H1 (cell line): Measurements from ENCODE around the gene TMEM203. TPM values are rescaled to one million over a fixed set of nuclear protein-coding genes. Genes with fewer than 3 reads are reported as not detected.

ENCODE experiments used
- CTCF ChIA-PET: fragments of 300-600 bp; sonication (Branson Sonifier 250); formaldehyde crosslinking; loops from one replicate; lab custom pipeline; 2021; ENCODE audit not compliant: partially characterized antibody; lab: Charles Lee
- POLR2A ChIA-PET: fragments of 300-600 bp; sonication (Branson Sonifier 250); formaldehyde crosslinking; loops from one replicate; lab custom pipeline; 2021; ENCODE audit warnings: inconsistent platforms; ENCODE audit not compliant: partially characterized antibody; lab: Charles Lee
- DNase-seq, 2 experiments: peaks; one replicate each; pipeline versions ENCODE4 v3.0.0 to v3.0.0-alpha.2; 2010 to 2022; ENCODE audit warnings: low spot score in 2 of 2, low read depth in 1 of 2, mixed read lengths in 1 of 2
- FAIRE-seq: peaks from 2 replicates; lab custom pipeline; 2011; peaks lifted over from hg19 to GRCh38; lab: Jason Lieb, UNC
- H2AFZ ChIP-seq: 2 replicates; pipeline ENCODE4 v1.8.1; 2012; ENCODE audit warnings: low read length, inconsistent platforms
- H2AK5ac ChIP-seq: 2 replicates; pipeline ENCODE4 v1.6.1; 2013; ENCODE audit warnings: low read depth, low read length
- H2BK120ac ChIP-seq: replicated peaks from 2 replicates; pipeline ENCODE3; 2013; ENCODE audit warnings: low read depth, low read length, inconsistent platforms
- H2BK12ac ChIP-seq: 2 replicates; pipeline ENCODE4 v1.6.1; 2013; ENCODE audit warnings: low read depth, low read length
- H2BK15ac ChIP-seq: 2 replicates; pipeline ENCODE4 v1.6.1; 2013; ENCODE audit warnings: low read length
- H2BK20ac ChIP-seq: 2 replicates; pipeline ENCODE4 v1.6.1; 2013; ENCODE audit warnings: low read length
- H2BK5ac ChIP-seq: 2 replicates; pipeline ENCODE4 v1.6.1; 2013; ENCODE audit warnings: low read depth, low read length
- H3K14ac ChIP-seq: 2 replicates; pipeline ENCODE4 v1.6.1; 2013; ENCODE audit warnings: inconsistent platforms; ENCODE audit not compliant: insufficient read length
- H3K18ac ChIP-seq: 2 replicates; pipeline ENCODE4 v1.6.1; 2013; ENCODE audit warnings: low read length; ENCODE audit errors: extremely low read depth
- H3K23ac ChIP-seq: 2 replicates; pipeline ENCODE4 v1.6.1; 2013; ENCODE audit warnings: inconsistent platforms; ENCODE audit not compliant: insufficient read length
- H3K23me2 ChIP-seq: 2 replicates; pipeline ENCODE4 v1.6.1; 2013; ENCODE audit warnings: low read depth, low read length
- H3K27ac ChIP-seq: 2 replicates; pipeline ENCODE4 v1.6.1; 2011; ENCODE audit warnings: low read depth, low read length, inconsistent platforms
- H3K27me3 ChIP-seq, 4 experiments: replicated peaks in 1 of 4; 1 replicate in 1 of 4; 2 replicates in 3 of 4; pipeline versions ENCODE4 v1.6.1 to v1.8.1; 2011 to 2013; ENCODE audit warnings: low read length in 3 of 4, mild to moderate bottlenecking in 3 of 4, inconsistent platforms in 2 of 4, mixed read lengths in 2 of 4, moderate library complexity in 1 of 4; ENCODE audit not compliant: control insufficient read depth in 3 of 4, insufficient read depth in 3 of 4; ENCODE audit errors: extremely low read depth in 1 of 4
- H3K36me3 ChIP-seq, 4 experiments: 2 replicates each; pipeline versions ENCODE4 v1.6.1 to v1.8.1; 2011 to 2013; ENCODE audit warnings: mild to moderate bottlenecking in 4 of 4, low read length in 3 of 4, moderate library complexity in 2 of 4, control low read depth in 1 of 4, inconsistent platforms in 1 of 4; ENCODE audit not compliant: insufficient read depth in 4 of 4, control insufficient read depth in 2 of 4
- H3K4ac ChIP-seq: replicated peaks from 2 replicates; pipeline ENCODE3; 2013; ENCODE audit warnings: low read length, low read depth, mixed read lengths, inconsistent platforms; ENCODE audit not compliant: insufficient read length
- H3K4me1 ChIP-seq, 4 experiments: replicated peaks in 1 of 4; 1 replicate in 1 of 4; 2 replicates in 3 of 4; pipeline versions ENCODE4 v1.6.1 to v1.8.1; 2011 to 2013; ENCODE audit warnings: low read length in 3 of 4, inconsistent platforms in 2 of 4, mixed read lengths in 1 of 4; ENCODE audit not compliant: insufficient read depth in 4 of 4, control insufficient read depth in 3 of 4
- H3K4me2 ChIP-seq, 2 experiments: 2 replicates each; pipeline versions ENCODE4 v1.6.1 to v1.8.1; 2011 to 2013; ENCODE audit warnings: low read depth in 2 of 2, low read length in 2 of 2, control low read depth in 1 of 2, inconsistent platforms in 1 of 2, mild to moderate bottlenecking in 1 of 2; ENCODE audit not compliant: insufficient read depth in 1 of 2
- H3K4me3 ChIP-seq, 4 experiments: fragments of 200-600, 300-600 bp in 1 of 4; sonication (generic), shearing (Covaris generic), sonication (Bioruptor Twin) in 1 of 4; 2 replicates each; pipeline versions ENCODE4 v1.5.1 to v1.8.1; 2011 to 2016; ENCODE audit warnings: low read length in 4 of 4, low read depth in 3 of 4, control low read depth in 2 of 4, inconsistent platforms in 2 of 4, mild to moderate bottlenecking in 2 of 4, mixed read lengths in 1 of 4, moderate library complexity in 1 of 4; ENCODE audit not compliant: insufficient read depth in 2 of 4; ENCODE audit errors: extremely low read depth in 1 of 4
- H3K56ac ChIP-seq: replicated peaks from 2 replicates; pipeline ENCODE3; 2013; ENCODE audit warnings: low read depth, mild to moderate bottlenecking, mixed read lengths, low read length, inconsistent platforms; ENCODE audit not compliant: insufficient read length
- H3K79me1 ChIP-seq: 2 replicates; pipeline ENCODE4 v1.6.1; 2013; ENCODE audit warnings: low read depth, low read length, control low read depth
- H3K79me2 ChIP-seq, 2 experiments: 2 replicates each; pipeline versions ENCODE4 v1.6.1 to v1.8.1; 2012 to 2013; ENCODE audit warnings: low read length in 2 of 2, mild to moderate bottlenecking in 2 of 2, inconsistent platforms in 1 of 2; ENCODE audit not compliant: insufficient read depth in 2 of 2, control insufficient read depth in 1 of 2
- H3K9ac ChIP-seq, 4 experiments: replicated peaks in 1 of 4; 1 replicate in 1 of 4; 2 replicates in 3 of 4; pipeline versions ENCODE4 v1.6.1 to v1.8.1; 2011 to 2013; ENCODE audit warnings: low read depth in 3 of 4, low read length in 3 of 4, control low read depth in 2 of 4, mild to moderate bottlenecking in 2 of 4, moderate library complexity in 2 of 4, inconsistent platforms in 1 of 4; ENCODE audit errors: extremely low read depth in 1 of 4
- H3K9me3 ChIP-seq, 2 experiments: 2 replicates each; pipeline versions ENCODE4 v1.6.1 to v1.8.1; 2012 to 2013; ENCODE audit warnings: mild to moderate bottlenecking in 2 of 2, moderate library complexity in 2 of 2, control low read depth in 1 of 2, inconsistent platforms in 1 of 2, low read depth in 1 of 2, low read length in 1 of 2, mixed read lengths in 1 of 2; ENCODE audit not compliant: insufficient read depth in 2 of 2
- H4K20me1 ChIP-seq, 2 experiments: replicated peaks in 1 of 2; 2 replicates each; pipeline versions ENCODE3 to v1.8.1; 2011 to 2013; ENCODE audit warnings: inconsistent platforms in 2 of 2, low read length in 2 of 2, mild to moderate bottlenecking in 1 of 2; ENCODE audit not compliant: insufficient read depth in 2 of 2, control insufficient read depth in 1 of 2
- H4K5ac ChIP-seq: 2 replicates; pipeline ENCODE4 v1.6.1; 2013; ENCODE audit warnings: low read length, low read depth, mixed read lengths, inconsistent platforms; ENCODE audit not compliant: insufficient read length
- H4K8ac ChIP-seq: 2 replicates; pipeline ENCODE4 v1.8.0; 2013; ENCODE audit warnings: mild to moderate bottlenecking, moderate library complexity, low read length, inconsistent platforms; ENCODE audit not compliant: insufficient read depth; ENCODE audit errors: extremely low read depth
- H4K91ac ChIP-seq: replicated peaks from 2 replicates; pipeline ENCODE3; 2013; ENCODE audit warnings: low read length, mixed read lengths, inconsistent platforms; ENCODE audit not compliant: insufficient read length
- BCL11A ChIP-seq, 2 experiments: IDR thresholded peaks; one replicate each; pipeline ENCODE4 v1.6.1; 2011; ENCODE audit warnings: low read depth in 2 of 2, low read length in 2 of 2, mild to moderate bottlenecking in 2 of 2
- MAFK ChIP-seq: IDR thresholded peaks from 2 replicates; pipeline ENCODE4 v1.6.1; 2012; ENCODE audit warnings: low read depth, mild to moderate bottlenecking, improper control_type of control experiment, low read length
- WGBS, 2 experiments: shearing (Covaris generic) in 1 of 2; methylation state at CpG; one replicate each; pipeline versions ENCODE4 v1.1.6 to v1.1.7; 2013 to 2015; ENCODE audit warnings: low lambda C conversion rate in 2 of 2, mixed read lengths in 2 of 2, inconsistent platforms in 1 of 2, low coverage in 1 of 2, missing lambda C conversion rate in 1 of 2; ENCODE audit not compliant: insufficient replicate concordance in 2 of 2, insufficient coverage in 1 of 2, insufficient read length in 1 of 2; ENCODE audit errors: extremely low coverage in 1 of 2, missing lambda C conversion rate in 1 of 2; 5-methylcytosine and 5-hydroxymethylcytosine counted together
- polyA plus RNA-seq, 7 experiments: library from polyadenylated mRNA; depleted of rRNA in 3 of 7; stranded (reverse) in 5 of 7; unstranded in 2 of 7; fragments of >200 nt in 5 of 7; fragments of 200-250 nt in 2 of 7; gene quantifications; 1 replicate in 5 of 7; 2 replicates in 1 of 7; 4 replicates in 1 of 7; pipeline versions ENCODE4 v1.2.1 to v1.2.3, GENCODE V29; 2011 to 2013; ENCODE audit warnings: missing spikeins in 2 of 7, mixed read lengths in 2 of 7
- total RNA-seq: library from RNA; stranded (reverse); fragmentation: NEBNext Ultra II Directional; extraction: Animal tissue kit (Norgen Biotek cat#: 25700); gene quantifications from 2 replicates; pipeline ENCODE4 v1.2.1, GENCODE V29; 2021

Gene TMEM203
- total and polyA plus RNA-seq, 2 of the 8 experiments (the other 6 are each of a cell fraction or from before 2014, with no cell fraction given), result 44.1 to 57.1 TPM

GRCh38 chr9:137187386-137187785 lies 18.1 kb downstream of the TMEM203 start:
- no peak overlapping the region for H2BK20ac ChIP-seq
- TF ChIP-seq BCL11A (IDR thresholded peaks at IDR 0.05; ENCODE audit: low read depth in 2 of 2, low read length in 2 of 2), result no peak
- no peak for TF ChIP-seq MAFK
- no peak overlapping the region for H2AK5ac ChIP-seq
- FAIRE-seq (no peak), DNase-seq (no peak)
- H3K18ac ChIP-seq, result no peak overlapping the region
- H4K8ac ChIP-seq, result peak overlapping the region; percentile 96; the same call in 1 of the 2 replicates
- no peaks in the 10 kb centered on the region; a peak in 1 of 7 replicates for H3K27me3 ChIP-seq
- no peak overlapping the region for H2BK15ac ChIP-seq
- no peak overlapping the region for H4K5ac ChIP-seq
- peaks cover 8% of the 10 kb centered on the region; the same call in 1 of the 2 replicates for H3K23me2 ChIP-seq
- peaks cover 0 to 30% of the 10 kb centered on the region in 2 experiments; a peak in 2 of 4 replicates for H3K79me2 ChIP-seq
- peaks cover 5% of the 10 kb centered on the region; the same call in 1 of the 2 replicates for H3K79me1 ChIP-seq
- H2BK5ac ChIP-seq, result no peak overlapping the region
- no peak overlapping the region for H3K23ac ChIP-seq
- peaks cover 3 to 20% (median 8%) of the 10 kb centered on the region in 4 experiments; a peak in 6 of 8 replicates for H3K36me3 ChIP-seq
- peaks cover 0 to 17% (median 6%) of the 10 kb centered on the region in 4 experiments; a peak in 5 of 7 replicates for H3K4me1 ChIP-seq
- H4K91ac ChIP-seq, result no peak overlapping the region
- no peak overlapping the region for H3K4ac ChIP-seq
- CTCF ChIA-PET, result interaction anchor here (1.0 to 14.0 kb wide), 8 partner anchors 8 to 151 kb away, joined by 3 to 204 read pairs (median 16); partner anchors contain the start of genes CYSRT1, LRRC26, NDOR1 and RNF208
- 91% methylated on average over 15 of the region's 15 CpGs; no CpG with 5 or more reads in 1 of the 2 experiments for WGBS, 2 experiments
- H4K20me1 ChIP-seq, result peaks cover 4 to 29% of the 10 kb centered on the region in 2 experiments
- H3K4me2 ChIP-seq, result peak overlapping the region; percentile 83 to 96
- H3K4me3 ChIP-seq, result peak overlapping the region; percentile 71 to 92 (median 82)
- H3K14ac ChIP-seq, result no peak overlapping the region
- H3K9me3 ChIP-seq, result no peaks in the 10 kb centered on the region
- no peak overlapping the region for H3K27ac ChIP-seq
- H2BK120ac ChIP-seq, result no peak overlapping the region
- peak overlapping the region in 1 of 4 experiments; percentile 78; a peak in 2 of 7 replicates for H3K9ac ChIP-seq
- H2BK12ac ChIP-seq, result no peak overlapping the region
- H3K56ac ChIP-seq, result no peak overlapping the region
- H2AFZ ChIP-seq, result no peak overlapping the region
- POLR2A ChIA-PET, result interaction anchor here (0.9 to 11.0 kb wide), 13 partner anchors 11 to 58 kb away, joined by 3 to 107 read pairs (median 6); partner anchors contain the start of genes CYSRT1, NDOR1, RNF224 and TMEM203
